Stimulated activated CD8-positive, alpha-beta memory T cell treated with anti-CD3 and anti-CD28 coated beads, Interleukin-4, amount 100 ng/mL, for 48 hours (primary cell): ENCODE data around the gene ZNF816.
"Not testable (repeated sequence)": the region's sequence is repeated elsewhere in the genome, so short reads cannot be mapped to it uniquely, and the experiment has no call there.

Experiments used
- DNase-seq: peaks from one replicate; pipeline ENCODE4 v3.0.0-alpha.2; 2020

The ZNF816 gene

DNA sequence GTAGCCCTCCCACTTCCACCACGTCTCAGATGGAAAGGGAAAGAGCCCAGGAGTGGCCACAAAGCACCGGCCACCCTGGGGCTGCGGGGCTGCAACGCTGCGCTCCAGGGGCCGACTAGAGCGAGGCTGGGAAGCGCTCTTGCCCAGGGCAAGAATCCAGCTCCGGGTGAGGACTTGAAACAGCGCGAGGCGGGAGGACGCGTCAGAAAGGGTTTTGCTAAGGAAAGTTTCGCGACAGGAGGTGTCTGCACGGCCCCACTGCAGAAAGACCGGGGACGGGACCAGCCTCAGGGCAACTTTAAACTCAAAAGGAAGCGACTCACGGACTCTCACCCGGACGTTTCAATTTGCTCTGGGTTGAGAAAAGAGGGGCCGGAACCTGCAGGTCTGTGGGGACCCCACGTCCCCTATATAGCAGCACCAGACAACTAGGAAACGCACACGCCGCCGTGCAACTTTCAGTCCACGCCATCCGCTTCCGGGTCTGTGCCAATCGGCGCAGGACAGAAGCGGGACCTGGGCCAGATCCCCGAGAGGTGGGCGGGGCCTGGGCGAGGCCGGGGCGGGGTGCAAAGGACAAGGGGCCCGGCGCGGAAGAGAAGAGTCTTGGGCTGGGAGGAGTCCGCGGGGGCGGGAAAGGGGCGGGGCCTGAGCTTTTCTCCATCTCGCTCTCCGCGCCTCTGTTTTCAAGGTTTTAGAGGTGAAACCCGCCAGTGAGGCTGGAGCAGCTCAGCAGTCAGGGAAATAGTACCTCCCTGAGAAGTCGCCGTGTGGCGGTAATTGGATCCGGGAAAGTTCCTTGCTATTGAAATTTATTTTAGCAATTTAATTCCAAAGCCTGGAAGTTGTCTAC is at the start of gene ZNF816:
Gene ZNF816, minus strand, starts transcription at position 488 of the 853 bp plus-strand sequence. CDS start 6,792 bp downstream, outside the sequence.
- peak; percentile 99 for DNase-seq

- no peak for DNase-seq
These were observed 49.3 kb upstream of the ZNF816 start for GRCh38 chr19:53012006-53012405.

- DNase-seq: no peak
These were observed 47.8 kb upstream of the ZNF816 start for GRCh38 chr19:53010494-53010893.

DNA sequence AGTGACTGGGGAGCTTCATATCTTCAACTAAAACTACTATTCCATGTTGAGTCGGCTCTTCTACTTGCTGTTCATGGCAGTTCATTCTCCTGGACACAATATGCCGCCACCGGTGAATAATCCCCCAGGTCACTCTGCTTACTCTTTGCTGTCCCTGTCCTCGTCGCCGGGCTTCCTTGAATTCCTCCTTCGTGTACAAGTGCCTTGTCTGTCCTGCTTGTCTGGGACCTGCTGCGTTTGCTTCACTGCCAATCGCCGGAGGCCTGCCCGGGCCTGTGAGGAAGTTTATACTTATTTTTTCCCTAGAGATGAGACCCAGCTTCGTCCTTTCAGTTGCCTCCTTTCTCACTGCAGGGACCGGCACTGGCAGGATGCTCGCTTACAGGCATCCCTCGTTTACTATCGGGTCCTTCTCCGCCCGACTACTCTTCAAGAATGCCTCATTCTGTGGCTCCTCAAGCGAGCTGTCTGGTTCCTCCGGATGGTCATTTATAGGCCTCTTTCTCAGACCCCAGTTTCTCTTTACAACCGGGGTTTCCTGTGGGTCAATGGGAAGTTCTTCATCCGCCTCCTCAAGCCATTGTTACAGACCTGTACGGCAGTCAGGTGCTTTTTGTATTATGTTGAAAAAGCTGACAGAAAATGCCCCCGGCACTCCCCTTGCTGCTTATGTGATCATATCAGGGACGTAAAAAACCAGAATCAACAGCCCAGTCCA is 45.5 kb upstream of the ZNF816 start:
- DNase-seq: no peak

GRCh38 chr19:53007606-53008005 is 44.9 kb upstream of the ZNF816 start:
- no peak for DNase-seq

DNA sequence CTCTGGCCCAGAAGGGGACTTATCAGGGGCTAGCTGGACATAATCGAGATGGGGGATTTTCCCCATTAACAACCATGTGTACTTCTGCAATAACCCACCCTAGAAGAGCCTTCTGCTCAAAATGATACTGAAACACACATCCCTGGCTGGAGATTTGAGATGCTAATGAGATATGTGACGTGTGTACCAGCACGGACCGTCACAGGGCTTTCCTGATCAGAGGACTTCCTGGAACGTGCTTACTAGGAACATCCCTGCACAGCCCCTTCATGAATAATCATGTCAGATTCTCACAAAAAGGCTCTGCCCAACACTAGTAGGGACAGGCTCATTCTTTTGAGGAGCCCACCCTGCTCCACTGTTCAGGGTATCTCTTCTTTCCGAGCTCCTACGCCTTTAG is 44.5 kb upstream of the ZNF816 start:
- no peak for DNase-seq

DNA sequence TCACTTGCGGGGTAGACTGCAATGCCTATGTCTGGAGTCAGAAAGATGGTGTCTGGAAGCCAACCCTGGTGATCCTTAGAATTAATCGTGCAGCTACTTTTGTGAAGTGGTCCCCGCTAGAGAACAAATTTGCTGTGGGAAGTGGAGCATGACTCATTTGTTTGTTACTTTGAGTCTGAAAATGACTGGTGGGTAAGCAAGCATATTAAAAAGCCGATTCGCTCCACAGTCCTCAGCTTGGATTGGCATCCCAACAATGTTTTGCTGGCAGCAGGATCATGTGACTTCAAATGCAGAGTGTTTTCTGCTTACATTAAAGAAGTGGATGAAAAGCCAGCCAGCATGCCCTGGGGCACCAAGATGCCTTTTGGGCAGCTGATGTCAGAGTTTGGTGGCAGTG is 41.6 kb upstream of the ZNF816 start:
- DNase-seq: no peak

DNA sequence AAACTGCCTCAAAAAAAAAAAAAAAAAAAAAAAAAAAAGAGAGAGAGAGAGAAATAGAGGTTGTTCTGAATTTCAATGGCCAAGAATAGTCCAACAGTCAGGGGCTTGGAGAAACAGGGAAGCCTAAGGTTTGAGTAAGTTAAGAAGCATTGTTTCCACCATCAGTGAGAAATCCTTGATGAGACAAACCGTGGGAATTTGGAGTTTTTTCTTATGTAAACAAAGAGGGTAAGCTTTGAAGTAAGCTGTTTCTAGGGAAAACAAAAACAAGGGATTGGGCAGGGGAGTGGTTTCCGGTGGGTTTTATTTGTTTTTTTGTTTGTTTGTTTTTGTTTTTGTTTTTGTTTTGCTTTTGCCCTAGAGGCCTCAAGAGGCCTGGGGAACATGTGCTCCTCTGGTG is 39.8 kb upstream of the ZNF816 start:
- DNase-seq: no peak

DNA sequence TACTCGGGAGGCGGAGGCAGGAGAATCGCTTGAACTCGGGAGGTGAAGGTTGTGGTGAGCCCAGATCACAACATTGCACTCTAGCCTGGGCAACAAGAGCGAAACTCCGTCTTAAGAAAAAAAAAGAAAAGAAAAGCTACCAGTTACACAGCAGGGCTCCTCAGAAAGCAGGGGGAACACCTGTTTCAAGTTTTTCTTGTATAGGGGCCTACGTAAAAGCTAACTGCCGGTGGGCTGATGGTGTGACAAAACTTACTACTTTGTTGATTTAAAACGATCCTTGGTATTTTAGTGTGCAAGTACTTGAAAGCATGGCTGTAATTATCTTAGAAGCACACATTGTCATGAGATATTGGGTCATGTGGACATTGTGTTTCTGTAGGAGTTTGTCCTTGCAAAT is 35.3 kb upstream of the ZNF816 start:
- no peak for DNase-seq

- DNase-seq: no peak
These were observed 33.0 kb upstream of the ZNF816 start for GRCh38 chr19:52995711-52996110.

DNA sequence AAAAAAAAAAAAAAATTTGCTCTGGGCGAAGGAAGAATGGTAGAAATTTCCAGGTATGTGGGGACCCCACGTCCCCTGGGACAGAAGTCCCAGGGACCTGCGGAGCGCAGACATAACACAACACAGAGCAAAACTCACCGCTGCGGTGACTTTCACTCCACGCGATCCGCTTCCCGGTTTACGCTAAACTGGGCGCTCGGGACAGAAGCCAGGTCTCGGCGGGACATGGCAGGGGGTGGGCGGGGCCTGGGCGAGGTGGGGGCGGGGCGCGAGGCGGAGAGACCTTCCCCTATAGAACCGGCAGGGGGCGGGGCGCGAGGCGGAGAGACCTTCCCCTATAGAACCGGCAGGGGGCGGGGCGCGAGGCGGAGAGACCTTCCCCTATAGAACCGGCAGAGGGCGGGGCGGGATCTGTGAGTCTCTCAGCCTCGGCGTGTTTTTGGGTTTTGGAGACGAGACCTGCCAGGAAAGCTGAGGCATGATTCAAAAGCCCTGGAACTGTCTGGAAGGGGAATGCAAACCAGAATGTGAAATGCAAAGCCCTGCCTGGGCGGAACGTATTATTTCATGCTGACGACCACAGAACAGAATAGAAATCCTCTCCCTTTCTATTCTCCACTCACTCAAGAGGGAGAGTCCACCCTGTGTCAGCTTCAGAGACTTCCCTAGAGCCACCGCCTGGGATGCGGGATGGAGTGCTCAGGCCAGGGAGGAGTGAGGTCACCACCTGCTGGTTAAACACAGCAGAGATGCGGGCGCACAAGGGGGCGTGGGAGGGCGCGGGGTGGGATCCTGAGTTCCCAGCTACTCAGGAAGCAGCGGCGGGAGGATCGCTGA is 30.9 kb upstream of the ZNF816 start:
- peak; percentile 85 for DNase-seq

DNA sequence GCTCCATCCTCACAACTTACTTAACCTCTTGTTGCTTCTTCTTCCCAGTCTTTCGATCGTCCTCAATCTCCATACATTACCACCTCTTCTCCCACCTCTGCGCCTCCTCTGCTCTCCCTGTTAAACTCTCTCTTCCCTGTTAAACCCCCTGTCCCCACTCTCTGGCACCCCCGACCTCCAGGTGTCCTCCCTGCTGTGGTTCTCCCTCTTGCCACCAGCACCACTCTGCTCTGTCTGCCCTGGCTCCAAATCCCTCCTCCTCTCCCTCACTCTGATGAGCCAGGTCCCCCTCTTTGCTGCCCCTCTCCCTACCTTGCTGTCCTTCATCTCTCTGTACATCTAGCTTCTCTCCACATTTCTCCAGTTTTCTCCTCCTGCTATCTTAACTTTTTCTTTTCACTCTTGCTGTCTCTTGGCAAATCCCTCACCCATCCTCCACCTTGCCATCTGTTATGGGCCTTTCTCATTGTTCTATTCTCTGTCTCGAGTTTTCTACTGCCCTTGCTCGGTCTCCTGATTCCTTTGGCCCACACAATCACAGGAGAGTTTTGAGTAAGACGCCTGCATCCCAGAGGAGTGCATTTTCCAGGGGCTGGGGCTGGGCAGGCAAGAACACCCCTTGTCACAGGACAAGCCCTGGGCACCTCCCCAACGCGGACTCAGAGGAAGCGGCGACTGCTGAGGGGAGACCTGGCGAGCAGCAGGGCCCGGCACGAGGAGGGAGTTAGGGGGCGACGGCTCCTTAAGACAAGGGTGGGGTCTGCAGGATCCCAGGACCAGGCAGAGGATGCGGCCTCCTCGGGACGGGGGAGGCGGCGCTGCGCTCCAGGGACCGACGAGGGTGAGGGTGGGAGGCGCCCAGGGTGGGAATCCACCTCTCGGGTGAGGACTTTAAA is 29.7 kb upstream of the ZNF816 start:
- no peak for DNase-seq

GRCh38 chr19:52991484-52991883 is 28.8 kb upstream of the ZNF816 start:
- DNase-seq: no peak

GRCh38 chr19:52990759-52991418 is 28.2 kb upstream of the ZNF816 start:
- DNase-seq: no peak

GRCh38 chr19:52988506-52988905 is 25.8 kb upstream of the ZNF816 start:
- no peak for DNase-seq

GRCh38 chr19:52987221-52987620 is 24.5 kb upstream of the ZNF816 start:
- DNase-seq: no peak

GRCh38 chr19:52983167-52983566 is 20.5 kb upstream of the ZNF816 start:
- not testable (repeated sequence) for DNase-seq

DNA sequence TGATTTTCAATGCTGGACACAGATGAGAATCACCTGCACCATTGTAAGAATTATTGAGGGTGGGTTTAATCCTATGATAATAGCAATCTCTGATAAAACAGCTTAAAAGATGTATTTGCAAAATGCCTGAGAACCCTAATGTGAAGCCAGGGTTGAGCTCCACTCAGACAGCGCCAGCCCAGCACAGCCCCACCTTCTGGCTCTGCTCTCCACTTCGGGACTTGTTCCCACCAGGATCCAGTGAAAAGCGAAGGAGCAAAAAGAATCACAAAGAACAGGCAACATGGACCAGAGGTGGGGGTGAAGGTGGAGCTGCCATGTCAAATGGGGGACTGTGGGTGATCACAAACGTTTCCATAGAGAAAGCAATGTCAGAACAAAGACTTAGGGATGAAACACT is 18.6 kb upstream of the ZNF816 start:
- DNase-seq: no peak

DNA sequence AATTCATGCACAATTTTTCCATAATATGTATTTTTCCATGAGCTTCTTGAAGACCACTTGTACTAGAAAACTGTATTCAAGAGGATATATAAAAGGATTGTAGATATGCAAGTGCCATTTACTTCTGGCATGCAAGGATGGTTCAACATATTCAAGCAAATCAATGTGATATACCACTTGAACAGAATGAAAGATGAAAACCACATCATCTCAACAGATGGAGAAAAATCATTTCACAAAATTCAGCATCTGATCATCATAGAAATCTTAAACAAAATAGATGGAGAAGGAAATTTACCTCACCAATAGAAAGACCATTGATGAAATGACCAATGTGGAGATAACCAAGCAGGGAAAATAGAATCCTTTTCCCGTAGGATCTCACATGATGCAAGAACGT is 5.1 kb upstream of the ZNF816 start:
- DNase-seq: no peak

DNA sequence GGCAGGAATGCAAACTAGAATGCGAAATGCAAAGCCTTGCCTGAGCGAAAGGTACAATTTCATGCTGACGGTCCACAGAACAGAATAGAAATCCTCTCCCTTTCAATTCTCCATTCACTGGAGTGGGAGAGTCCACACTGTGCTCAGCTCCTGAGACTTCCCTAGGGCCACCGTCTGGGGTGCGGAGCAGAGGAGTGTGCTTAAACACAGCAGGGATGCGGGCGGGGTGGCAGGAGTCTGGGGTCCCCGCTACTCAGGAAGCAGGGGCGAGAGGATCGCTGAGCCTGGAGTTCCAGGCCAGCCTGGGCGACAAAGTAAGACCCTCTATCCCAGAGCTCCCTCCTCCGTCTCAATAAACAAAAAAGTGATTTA is 552 bp upstream of the ZNF816 start:
- peak; percentile 33 for DNase-seq

DNA sequence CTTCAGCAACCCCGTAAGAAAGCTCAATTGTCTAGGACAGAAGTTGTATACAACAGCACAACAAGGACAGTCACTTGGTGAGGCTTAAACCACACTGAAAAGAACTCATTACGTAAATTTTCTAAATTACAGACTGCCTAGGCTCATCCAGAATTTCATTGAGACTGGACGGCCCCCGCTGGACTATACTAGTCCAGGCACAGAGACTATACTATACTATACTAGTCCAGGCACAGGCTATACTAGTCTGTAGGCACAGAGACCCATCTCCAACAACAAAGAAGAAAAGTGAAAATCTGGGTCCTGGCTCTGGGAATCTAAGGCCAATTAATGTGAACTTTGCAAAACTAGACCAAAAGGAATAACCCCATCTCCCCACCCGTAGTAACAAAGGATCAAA is 700 bp downstream of the ZNF816 start:
- DNase-seq: no peak
